ENCODE results near the gene GJC3.

DNA sequence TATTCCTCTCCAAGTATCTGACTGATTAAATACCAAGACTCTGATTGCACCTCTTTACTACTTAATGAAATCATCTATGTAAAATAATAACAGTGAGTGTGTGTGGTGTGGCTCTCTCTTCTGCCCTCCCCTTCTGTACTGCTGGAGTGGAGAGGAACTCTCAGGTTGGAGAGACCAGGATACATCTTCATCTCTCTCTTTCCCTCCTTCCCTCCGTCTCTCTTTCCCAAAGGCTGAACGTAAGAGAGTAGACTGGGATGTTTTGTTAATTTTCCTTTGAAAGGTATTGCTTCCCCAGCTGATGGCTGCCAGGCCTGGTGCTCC, 272 bp upstream of the GJC3 start:
- TF ChIP-seq EGR1 (IDR thresholded peaks at IDR 0.05) (no peak), YY1 (IDR thresholded peaks at IDR 0.05; ENCODE audit: low read depth) (no peak), TCF12 (IDR thresholded peaks at IDR 0.05; ENCODE audit: low read depth) (no peak), TAF1 (IDR thresholded peaks at IDR 0.05; ENCODE audit: low read depth) (no peak), TEAD4 (IDR thresholded peaks at IDR 0.05) (no peak), EP300 (IDR thresholded peaks at IDR 0.05; ENCODE audit: borderline replicate concordance) (no peak), RAD21 (IDR thresholded peaks at IDR 0.05; ENCODE audit: low read depth) (no peak), CEBPB (IDR thresholded peaks at IDR 0.05) (no peak), NFIC (IDR thresholded peaks at IDR 0.05) (no peak), FOXM1 (IDR thresholded peaks at IDR 0.05; ENCODE audit: borderline replicate concordance, low read depth) (no peak)
- TF ChIP-seq, protein P1, sequence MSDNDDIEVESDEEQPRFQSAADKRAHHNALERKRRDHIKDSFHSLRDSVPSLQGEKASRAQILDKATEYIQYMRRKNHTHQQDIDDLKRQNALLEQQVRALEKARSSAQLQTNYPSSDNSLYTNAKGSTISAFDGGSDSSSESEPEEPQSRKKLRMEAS (IDR thresholded peaks at IDR 0.05): no peak
- TF ChIP-seq, protein P2, sequence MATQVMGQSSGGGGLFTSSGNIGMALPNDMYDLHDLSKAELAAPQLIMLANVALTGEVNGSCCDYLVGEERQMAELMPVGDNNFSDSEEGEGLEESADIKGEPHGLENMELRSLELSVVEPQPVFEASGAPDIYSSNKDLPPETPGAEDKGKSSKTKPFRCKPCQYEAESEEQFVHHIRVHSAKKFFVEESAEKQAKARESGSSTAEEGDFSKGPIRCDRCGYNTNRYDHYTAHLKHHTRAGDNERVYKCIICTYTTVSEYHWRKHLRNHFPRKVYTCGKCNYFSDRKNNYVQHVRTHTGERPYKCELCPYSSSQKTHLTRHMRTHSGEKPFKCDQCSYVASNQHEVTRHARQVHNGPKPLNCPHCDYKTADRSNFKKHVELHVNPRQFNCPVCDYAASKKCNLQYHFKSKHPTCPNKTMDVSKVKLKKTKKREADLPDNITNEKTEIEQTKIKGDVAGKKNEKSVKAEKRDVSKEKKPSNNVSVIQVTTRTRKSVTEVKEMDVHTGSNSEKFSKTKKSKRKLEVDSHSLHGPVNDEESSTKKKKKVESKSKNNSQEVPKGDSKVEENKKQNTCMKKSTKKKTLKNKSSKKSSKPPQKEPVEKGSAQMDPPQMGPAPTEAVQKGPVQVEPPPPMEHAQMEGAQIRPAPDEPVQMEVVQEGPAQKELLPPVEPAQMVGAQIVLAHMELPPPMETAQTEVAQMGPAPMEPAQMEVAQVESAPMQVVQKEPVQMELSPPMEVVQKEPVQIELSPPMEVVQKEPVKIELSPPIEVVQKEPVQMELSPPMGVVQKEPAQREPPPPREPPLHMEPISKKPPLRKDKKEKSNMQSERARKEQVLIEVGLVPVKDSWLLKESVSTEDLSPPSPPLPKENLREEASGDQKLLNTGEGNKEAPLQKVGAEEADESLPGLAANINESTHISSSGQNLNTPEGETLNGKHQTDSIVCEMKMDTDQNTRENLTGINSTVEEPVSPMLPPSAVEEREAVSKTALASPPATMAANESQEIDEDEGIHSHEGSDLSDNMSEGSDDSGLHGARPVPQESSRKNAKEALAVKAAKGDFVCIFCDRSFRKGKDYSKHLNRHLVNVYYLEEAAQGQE (IDR thresholded peaks at IDR 0.05; ENCODE audit: low read depth): no peak
